ENCODE results near the gene DLG5.

GRCh38 chr10:77817541-77817940 is 109.0 kb downstream of the DLG5 start:
- TF ChIP-seq CTCF (IDR thresholded peaks at IDR 0.05) (no peak), POLR2A (IDR thresholded peaks at IDR 0.05) (no peak)

Measured in thyroid gland (tissue), 4 donors.